Left ventricle myocardium inferior (tissue), 1 donor: ENCODE results near the gene F11R. TPM values are rescaled to one million over a fixed set of nuclear protein-coding genes. Genes with fewer than 3 reads are reported as not detected.
A peak's percentile ranks its signal among the peaks of the same experiment; 100 is the strongest.
"Not testable (repeated sequence)": the region's sequence is repeated elsewhere in the genome, so short reads cannot be mapped to it uniquely, and the experiment has no call there.

ENCODE experiments used
- DNase-seq: peaks from one replicate; pipeline ENCODE4 v3.0.0-alpha.2; 2020
- H3K27ac ChIP-seq: fragments of 200-600 bp; replicated peaks from 2 replicates; pipeline ENCODE4 v1.8.0; 2021
- H3K27me3 ChIP-seq: fragments of 200-600 bp; 2 replicates; pipeline ENCODE4 v1.8.0; 2021; ENCODE audit warnings: low read depth
- H3K36me3 ChIP-seq: fragments of 200-600 bp; 2 replicates; pipeline ENCODE4 v1.8.0; 2021
- H3K4me1 ChIP-seq: fragments of 200-600 bp; 2 replicates; pipeline ENCODE4 v1.8.0; 2021
- H3K4me3 ChIP-seq: fragments of 200-600 bp; 2 replicates; pipeline ENCODE4 v1.8.0; 2021; ENCODE audit warnings: mild to moderate bottlenecking, moderate library complexity
- H3K9me3 ChIP-seq: fragments of 200-600 bp; replicated peaks from 2 replicates; pipeline ENCODE4 v1.8.0; 2021
- intact Hi-C: fragments of 100-400 bp; cut with micrococcal nuclease; formaldehyde crosslinking; loops from one replicate; pipeline ENCODE4 v1.11.0; 2022
- total RNA-seq: library from RNA; stranded (reverse); fragmentation: NEBNext Ultra II Directional; extraction: Animal tissue kit (Norgen Biotek cat#: 25700); gene quantifications from one replicate; pipeline ENCODE4 v1.2.1, GENCODE V29; 2021
- TF ChIP-seq, protein P1 (sequence below): fragments of 200-600 bp; IDR thresholded peaks from 2 replicates; pipeline ENCODE4 v1.8.0; 2021; ENCODE audit warnings: antibody characterized with exemption, mild to moderate bottlenecking, borderline replicate concordance
- donor health status: DM: no; HTN: yes; CAD: no; lungs with severe emphysema.

Gene F11R
- total RNA-seq, 1 donor from 2014 or later, result 8.3 TPM

DNA sequence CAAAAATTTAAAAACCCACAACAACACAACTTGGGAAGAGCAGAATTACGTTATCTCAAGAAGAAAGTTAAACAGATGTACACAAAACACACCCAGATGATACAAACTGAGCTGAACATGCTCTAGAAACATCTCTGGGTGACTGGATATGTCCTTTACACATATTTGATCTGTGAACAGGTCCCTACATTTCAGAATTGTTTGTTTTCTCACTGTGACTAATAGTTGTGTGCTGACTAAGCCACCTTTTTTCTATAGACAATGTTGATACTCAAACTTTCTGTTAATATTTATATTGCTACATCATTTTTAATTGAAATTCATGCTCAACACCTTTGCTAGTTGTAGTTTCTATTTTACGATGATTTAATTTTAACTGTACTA is 1.0 kb upstream of the F11R start:
- Histone ChIP-seq H3K27ac (no peak overlapping the region), H3K36me3 (no peaks in the 10 kb centered on the region), H3K27me3 (peaks cover 4% of the 10 kb centered on the region), H3K4me3 (peak overlapping the region; percentile 76), H3K9me3 (no peaks in the 10 kb centered on the region), H3K4me1 (peaks cover 39% of the 10 kb centered on the region)
- intact Hi-C loops, result no loop called here
- DNase-seq, result no peak
- TF ChIP-seq, protein P1, sequence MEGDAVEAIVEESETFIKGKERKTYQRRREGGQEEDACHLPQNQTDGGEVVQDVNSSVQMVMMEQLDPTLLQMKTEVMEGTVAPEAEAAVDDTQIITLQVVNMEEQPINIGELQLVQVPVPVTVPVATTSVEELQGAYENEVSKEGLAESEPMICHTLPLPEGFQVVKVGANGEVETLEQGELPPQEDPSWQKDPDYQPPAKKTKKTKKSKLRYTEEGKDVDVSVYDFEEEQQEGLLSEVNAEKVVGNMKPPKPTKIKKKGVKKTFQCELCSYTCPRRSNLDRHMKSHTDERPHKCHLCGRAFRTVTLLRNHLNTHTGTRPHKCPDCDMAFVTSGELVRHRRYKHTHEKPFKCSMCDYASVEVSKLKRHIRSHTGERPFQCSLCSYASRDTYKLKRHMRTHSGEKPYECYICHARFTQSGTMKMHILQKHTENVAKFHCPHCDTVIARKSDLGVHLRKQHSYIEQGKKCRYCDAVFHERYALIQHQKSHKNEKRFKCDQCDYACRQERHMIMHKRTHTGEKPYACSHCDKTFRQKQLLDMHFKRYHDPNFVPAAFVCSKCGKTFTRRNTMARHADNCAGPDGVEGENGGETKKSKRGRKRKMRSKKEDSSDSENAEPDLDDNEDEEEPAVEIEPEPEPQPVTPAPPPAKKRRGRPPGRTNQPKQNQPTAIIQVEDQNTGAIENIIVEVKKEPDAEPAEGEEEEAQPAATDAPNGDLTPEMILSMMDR, result no peak

DNA sequence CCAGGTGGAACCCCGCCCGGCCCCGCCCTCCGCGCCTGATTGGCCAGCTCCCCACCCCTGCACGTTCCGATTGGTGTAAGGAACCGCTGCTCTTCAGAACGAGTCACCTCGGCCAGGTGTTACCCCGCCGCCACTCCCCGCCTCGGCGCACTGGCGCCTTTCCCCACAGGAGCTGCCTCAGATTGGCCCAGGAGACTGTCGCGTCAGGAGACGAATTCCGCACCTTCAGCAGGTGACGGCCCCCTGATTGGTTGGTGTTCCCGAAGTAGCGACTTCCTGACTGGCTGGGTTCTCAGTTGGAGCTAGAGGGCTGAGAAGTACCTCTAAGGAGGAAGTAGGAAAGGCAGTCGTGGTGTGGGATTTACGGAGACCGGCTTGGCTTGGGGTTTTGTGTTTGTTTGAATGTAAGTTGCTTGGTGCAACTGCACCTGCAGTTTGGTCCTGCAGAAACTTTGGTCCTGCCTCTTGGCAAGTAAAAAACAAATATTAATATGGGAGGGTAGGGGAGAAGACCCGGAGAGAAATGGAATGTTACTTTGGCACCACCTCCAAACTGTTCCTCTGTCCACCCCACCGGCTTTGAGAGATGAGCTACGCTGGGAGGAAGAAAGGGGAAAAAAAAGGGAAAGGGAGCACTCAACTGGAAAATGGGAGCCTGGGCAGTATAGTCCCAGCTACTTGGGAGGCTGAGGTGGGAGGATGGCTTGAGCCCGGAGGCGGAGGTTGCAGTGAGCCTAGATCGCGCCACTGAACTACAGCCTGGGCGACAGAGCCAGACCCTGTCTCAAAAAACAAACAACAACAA is 415 bp upstream of the F11R start:
- peak; percentile 79 for DNase-seq
- Histone ChIP-seq H3K27me3 (peaks cover 4% of the 10 kb centered on the region), H3K27ac (peak overlapping the region; percentile 88), H3K36me3 (no peaks in the 10 kb centered on the region), H3K4me1 (peaks cover 39% of the 10 kb centered on the region), H3K4me3 (peak overlapping the region; percentile 76), H3K9me3 (no peaks in the 10 kb centered on the region)
- TF ChIP-seq, protein P1, result no peak
- intact Hi-C loops, result no loop called here

DNA sequence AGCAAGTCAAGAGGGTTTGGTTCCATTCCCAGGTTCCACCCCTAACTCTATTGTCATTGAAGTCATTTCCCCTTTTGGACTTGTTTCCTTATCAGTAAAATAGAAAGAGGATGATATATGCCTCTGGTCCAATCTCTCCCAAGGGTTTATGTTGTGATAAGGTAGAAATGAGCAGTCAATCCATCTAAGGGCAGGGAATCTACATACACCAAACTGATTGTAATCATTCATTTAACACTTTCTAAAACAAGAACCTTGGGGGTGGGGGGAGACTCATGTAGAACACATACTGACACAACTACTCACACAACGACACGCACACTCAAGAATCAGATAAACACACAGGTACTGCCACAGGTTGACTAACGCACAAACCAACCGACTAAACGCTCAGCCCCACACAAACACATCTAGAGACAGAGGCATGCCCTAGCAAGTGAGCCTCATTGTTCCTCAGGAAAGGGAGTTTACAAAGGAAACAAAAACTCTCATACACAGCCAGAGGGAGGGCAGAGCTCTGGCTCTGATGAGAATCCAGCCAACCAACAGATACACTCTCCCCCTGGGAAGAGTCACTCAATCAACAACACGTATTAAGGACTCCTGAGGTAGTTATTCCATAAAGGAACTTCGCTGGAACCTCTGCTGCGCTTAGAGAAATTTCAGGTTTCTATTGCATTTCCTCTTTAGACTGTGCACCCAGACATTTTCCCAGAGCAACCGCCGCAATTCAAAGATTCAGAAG is 1.0 kb downstream of the F11R start:
- H3K9me3 ChIP-seq, result no peaks in the 10 kb centered on the region
- peak overlapping the region; percentile 76 for H3K4me3 ChIP-seq
- H3K27me3 ChIP-seq, result peaks cover 4% of the 10 kb centered on the region
- no peaks in the 10 kb centered on the region for H3K36me3 ChIP-seq
- H3K4me1 ChIP-seq, result peaks cover 43% of the 10 kb centered on the region
- peak overlapping the region; percentile 88 for H3K27ac ChIP-seq
- DNase-seq, result no peak
- TF ChIP-seq, protein P1, result no peak
- intact Hi-C loops, result no loop called here

DNA sequence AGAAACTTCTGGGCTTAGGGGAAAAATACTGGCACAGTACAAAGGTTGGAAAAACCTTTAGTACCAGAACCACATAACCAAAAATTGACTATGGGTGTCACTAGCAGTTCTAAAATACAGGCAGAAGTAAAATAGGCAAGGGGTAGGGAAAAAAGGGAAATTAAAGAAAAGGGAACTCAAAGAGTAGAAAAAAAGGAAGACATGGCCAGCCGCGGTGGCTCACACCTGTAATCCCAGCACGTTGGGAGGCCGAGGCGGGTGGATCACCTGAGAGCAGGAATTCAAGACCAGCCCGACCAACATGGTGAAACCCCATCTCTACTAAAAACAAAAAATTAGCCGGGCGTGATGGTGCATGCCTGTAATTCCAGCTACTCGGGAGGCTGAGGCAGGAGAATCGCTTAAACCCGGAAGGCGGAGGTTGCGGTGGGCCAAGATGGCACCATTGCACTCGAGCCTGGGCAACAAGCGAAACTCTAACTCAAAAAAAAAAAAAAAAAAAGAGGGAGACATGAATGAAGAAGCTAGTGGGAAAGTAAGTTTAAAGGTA is 1.8 kb downstream of the F11R start:
- intact Hi-C loops, DNase-seq, H3K9me3 ChIP-seq, H3K36me3 ChIP-seq, H3K27me3 ChIP-seq: not testable (repeated sequence)
- Histone ChIP-seq H3K27ac (peak overlapping the region; percentile 88), H3K4me1 (peaks cover 51% of the 10 kb centered on the region), H3K4me3 (peak overlapping the region; percentile 76)

DNA sequence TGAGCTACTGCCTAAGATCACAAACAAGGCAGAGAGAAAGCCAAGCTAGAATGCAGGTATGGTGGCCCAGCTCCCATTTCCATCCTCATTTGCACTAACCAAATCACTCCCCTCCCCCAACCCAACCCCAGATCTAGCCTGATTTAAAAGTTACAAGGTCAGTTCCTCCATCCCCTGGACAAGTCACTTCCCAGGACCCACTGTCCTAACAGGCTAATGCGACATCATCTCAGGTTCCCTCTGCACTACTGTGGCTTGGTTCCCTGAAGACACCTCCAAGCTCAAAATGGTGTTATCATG is 2.4 kb downstream of the F11R start:
- TF ChIP-seq, protein P1, result no peak
- no peak for DNase-seq
- Histone ChIP-seq H3K27me3 (peaks cover 4% of the 10 kb centered on the region), H3K9me3 (no peaks in the 10 kb centered on the region), H3K4me3 (no peak overlapping the region), H3K36me3 (no peaks in the 10 kb centered on the region), H3K4me1 (peaks cover 57% of the 10 kb centered on the region), H3K27ac (peak overlapping the region; percentile 23)
- intact Hi-C loops, result no loop called here
